AG09309 (cell line): Measurements from ENCODE around the gene PSMG1.
A peak's percentile ranks its signal among the peaks of the same experiment; 100 is the strongest.

Experiments used
- DNase-seq: peaks from one replicate; pipeline ENCODE4 v3.0.0-alpha.2; 2010; ENCODE audit warnings: low read depth
- H3K4me3 ChIP-seq: 2 replicates; pipeline ENCODE4 v1.5.1; 2011; ENCODE audit warnings: mild to moderate bottlenecking, low read depth, low read length, moderate library complexity; ENCODE audit not compliant: control insufficient read depth
- CTCF ChIP-seq: IDR thresholded peaks from 2 replicates; pipeline ENCODE4 v1.5.1; 2011; ENCODE audit warnings: mild to moderate bottlenecking, low read depth, low read length, inconsistent platforms; ENCODE audit not compliant: insufficient read depth, control insufficient read depth; ENCODE audit errors: missing control alignments

PSMG1 gene

GRCh38 chr21:39125752-39126485, 57.3 kb downstream of the PSMG1 start:
- peak; percentile 76 for TF ChIP-seq CTCF
- DNase-seq: no peak
- H3K4me3 ChIP-seq: no peak overlapping the region
